IMR-90 (cell line): ENCODE measurements around the gene BGN. TPM values are rescaled to one million over a fixed set of nuclear protein-coding genes. Genes with fewer than 3 reads are reported as not detected.

Source experiments
- ATAC-seq: fragments of 200-7000 bp; cut with Tn5 transposase; 2 replicates; pipeline ENCODE4 v1.9.1; 2020; ENCODE audit warnings: low read depth, mild to moderate bottlenecking, moderate library complexity
- BruUV-seq: library from RNA; stranded (reverse); fragments of 400-500 nt; replicated peaks from 2 replicates; lab custom pipeline; 2021; lab: Mats Ljungman, UMichigan
- CTCF ChIA-PET: fragments of 300-600 bp; formaldehyde crosslinking; extraction: SDS; loops from one replicate; lab custom pipeline; 2021; ENCODE audit warnings: antibody characterized with exemption; lab: Yijun Ruan, JAX
- POLR2A ChIA-PET: fragments of 300-600 bp; sonication (Branson Sonifier 250); formaldehyde crosslinking; loops from one replicate; lab custom pipeline; 2022; ENCODE audit warnings: antibody characterized with exemption; ENCODE audit not compliant: unreplicated experiment; lab: Charles Lee
- DNase-seq: peaks from one replicate; pipeline ENCODE4 v3.0.0; 2013
- H2AFZ ChIP-seq: replicated peaks from 2 replicates; pipeline ENCODE3; 2013; ENCODE audit warnings: low read length, mild to moderate bottlenecking; ENCODE audit not compliant: poor library complexity
- H2AK5ac ChIP-seq: 2 replicates; pipeline ENCODE4 v1.6.1; 2013; ENCODE audit warnings: low read depth, low read length, inconsistent platforms
- H2AK9ac ChIP-seq: replicated peaks from 2 replicates; pipeline ENCODE3; 2013; ENCODE audit warnings: mild to moderate bottlenecking, low read depth, low read length, moderate library complexity; ENCODE audit not compliant: poor library complexity
- H2BK120ac ChIP-seq: 2 replicates; pipeline ENCODE4 v1.6.1; 2013; ENCODE audit warnings: low read depth, low read length, inconsistent platforms
- H2BK15ac ChIP-seq: 3 replicates; pipeline ENCODE4 v1.6.1; 2013; ENCODE audit warnings: low read depth, low read length, inconsistent platforms
- H2BK20ac ChIP-seq: 2 replicates; pipeline ENCODE4 v1.6.1; 2013; ENCODE audit warnings: low read depth, mild to moderate bottlenecking, inconsistent platforms, low read length, moderate library complexity
- H2BK5ac ChIP-seq: 2 replicates; pipeline ENCODE4 v1.6.1; 2013; ENCODE audit warnings: mild to moderate bottlenecking, low read depth, low read length, inconsistent platforms; ENCODE audit not compliant: poor library complexity, severe bottlenecking
- H3K14ac ChIP-seq: replicated peaks from 2 replicates; pipeline ENCODE4 v1.6.1; 2013; ENCODE audit warnings: low read depth, low read length, inconsistent platforms
- H3K18ac ChIP-seq: 2 replicates; pipeline ENCODE4 v1.6.1; 2013; ENCODE audit warnings: low read depth, low read length, control low read depth
- H3K23ac ChIP-seq: 2 replicates; pipeline ENCODE4 v1.6.1; 2013; ENCODE audit warnings: low read depth, low read length, inconsistent platforms
- H3K27ac ChIP-seq: 2 replicates; pipeline ENCODE4 v1.5.1; 2013; ENCODE audit warnings: mild to moderate bottlenecking, control low read depth, low read length; ENCODE audit not compliant: insufficient read depth
- H3K27me3 ChIP-seq: 2 replicates; pipeline ENCODE4 v1.6.1; 2013; ENCODE audit warnings: low read length; ENCODE audit not compliant: control insufficient read depth, insufficient read depth
- H3K36me3 ChIP-seq: 2 replicates; pipeline ENCODE4 v1.6.1; 2013; ENCODE audit warnings: low read length, mixed read lengths; ENCODE audit not compliant: control insufficient read depth, insufficient read depth
- H3K4ac ChIP-seq: 2 replicates; pipeline ENCODE4 v1.6.1; 2013; ENCODE audit warnings: low read depth, low read length, inconsistent platforms
- H3K4me1 ChIP-seq: 2 replicates; pipeline ENCODE4 v1.6.1; 2013; ENCODE audit warnings: low read length, mixed read lengths; ENCODE audit not compliant: control insufficient read depth, insufficient read depth
- H3K4me2 ChIP-seq: 2 replicates; pipeline ENCODE4 v1.6.1; 2013; ENCODE audit warnings: low read depth, mild to moderate bottlenecking, control low read depth, low read length, moderate library complexity
- H3K4me3 ChIP-seq: 2 replicates; pipeline ENCODE4 v1.5.1; 2013; ENCODE audit warnings: low read depth, mild to moderate bottlenecking, control low read depth, low read length, moderate library complexity; ENCODE audit not compliant: insufficient read depth
- H3K56ac ChIP-seq: 2 replicates; pipeline ENCODE4 v1.6.1; 2013; ENCODE audit warnings: low read length, inconsistent platforms; ENCODE audit not compliant: insufficient read depth; ENCODE audit errors: extremely low read depth
- H3K79me1 ChIP-seq, 2 experiments: 2 replicates each; pipeline ENCODE4 v1.6.1; 2013; ENCODE audit warnings: low read length in 2 of 2, inconsistent platforms in 1 of 2, low read depth in 1 of 2
- H3K9ac ChIP-seq: 2 replicates; pipeline ENCODE4 v1.6.1; 2013; ENCODE audit warnings: low read depth, low read length, control low read depth
- H3K9me1 ChIP-seq: 2 replicates; pipeline ENCODE4 v1.6.1; 2013; ENCODE audit warnings: low read length, inconsistent platforms; ENCODE audit not compliant: insufficient read depth
- H3K9me3 ChIP-seq: 2 replicates; pipeline ENCODE4 v1.6.1; 2013; ENCODE audit warnings: low read length; ENCODE audit not compliant: control insufficient read depth, insufficient read depth
- H4K20me1 ChIP-seq: 2 replicates; pipeline ENCODE4 v1.6.1; 2013; ENCODE audit warnings: low read length, inconsistent platforms; ENCODE audit not compliant: insufficient read depth
- H4K5ac ChIP-seq: 2 replicates; pipeline ENCODE4 v1.6.1; 2013; ENCODE audit warnings: mild to moderate bottlenecking, low read depth, low read length, control low read depth
- H4K8ac ChIP-seq, 2 experiments: 2 replicates each; pipeline ENCODE4 v1.6.1; 2013; ENCODE audit warnings: low read depth in 2 of 2, low read length in 2 of 2, control low read depth in 1 of 2, inconsistent platforms in 1 of 2
- H4K91ac ChIP-seq: 2 replicates; pipeline ENCODE4 v1.6.1; 2013; ENCODE audit warnings: low read depth, low read length, inconsistent platforms; ENCODE audit not compliant: insufficient read depth
- CEBPB ChIP-seq: IDR thresholded peaks from 2 replicates; pipeline ENCODE4 v1.6.1; 2012; ENCODE audit warnings: low read depth, low read length, improper control_type of control experiment
- CHD1 ChIP-seq: IDR thresholded peaks from 2 replicates; pipeline ENCODE4 v1.6.1; 2012; ENCODE audit warnings: low read depth, low read length, improper control_type of control experiment
- CTCF ChIP-seq: conservative IDR thresholded peaks from 2 replicates; pipeline ENCODE4 v1.5.1; 2012; ENCODE audit warnings: mild to moderate bottlenecking, low read depth, low read length, improper control_type of control experiment
- FOS ChIP-seq: fragments of 150-350 bp; IDR thresholded peaks from 2 replicates; pipeline ENCODE4 v1.6.1; 2016; ENCODE audit warnings: low read depth, low read length
- MAFK ChIP-seq: IDR thresholded peaks from 2 replicates; pipeline ENCODE4 v1.6.1; 2012; ENCODE audit warnings: low read depth, low read length, improper control_type of control experiment
- MXI1 ChIP-seq: IDR thresholded peaks from 2 replicates; pipeline ENCODE4 v1.6.1; 2012; ENCODE audit warnings: low read depth, mild to moderate bottlenecking, low read length, moderate library complexity, borderline replicate concordance
- NFE2L2 ChIP-seq: fragments of 150-350 bp; IDR thresholded peaks from 2 replicates; pipeline ENCODE4 v1.6.1; 2016; ENCODE audit warnings: low read depth, mild to moderate bottlenecking, low read length
- POLR2A ChIP-seq: IDR thresholded peaks from 2 replicates; pipeline ENCODE4 v1.6.1; 2012; ENCODE audit warnings: mild to moderate bottlenecking, low read depth, low read length
- RCOR1 ChIP-seq: IDR thresholded peaks from 2 replicates; pipeline ENCODE4 v1.6.1; 2012; ENCODE audit warnings: mild to moderate bottlenecking, low read length, improper control_type of control experiment; ENCODE audit not compliant: insufficient replicate concordance
- RFX5 ChIP-seq: IDR thresholded peaks from 2 replicates; pipeline ENCODE4 v1.8.0; 2012; ENCODE audit warnings: low read depth, mild to moderate bottlenecking, low read length, moderate library complexity
- SMC3 ChIP-seq: fragments of 150-350 bp; IDR thresholded peaks from 2 replicates; pipeline ENCODE4 v1.6.1; 2016; ENCODE audit warnings: low read depth, mild to moderate bottlenecking, antibody characterized with exemption, low read length, moderate library complexity
- USF2 ChIP-seq: fragments of 150-350 bp; IDR thresholded peaks from 2 replicates; pipeline ENCODE4 v1.6.1; 2017; ENCODE audit warnings: mild to moderate bottlenecking, antibody characterized with exemption, low read length, low read depth
- WGBS, 2 experiments: methylation state at CpG; one replicate each; pipeline versions ENCODE4 v1.1.5 to v1.1.7; 2013; ENCODE audit warnings: missing lambda C conversion rate in 2 of 2; ENCODE audit not compliant: insufficient read length in 1 of 2; ENCODE audit errors: extremely low coverage in 2 of 2; 5-methylcytosine and 5-hydroxymethylcytosine counted together
- dilution Hi-C: fragments of 300-500 bp; cut with HindIII; formaldehyde crosslinking; loops from one replicate; pipeline ENCODE4 v1.14.3; 2018; ENCODE audit warnings: low sequenced_read_pairs; ENCODE audit not compliant: unreplicated experiment
- in situ Hi-C: fragments of 300-500 bp; cut with MboI; formaldehyde crosslinking; loops from 3 replicates; pipeline ENCODE4 v1.14.3; 2019; ENCODE audit warnings: low sequenced_read_pairs, inconsistent platforms, mixed read lengths
- intact Hi-C: fragments of 100-400 bp; cut with micrococcal nuclease; formaldehyde crosslinking; loops from 2 replicates; pipeline ENCODE4 v1.10.0; 2022
- polyA plus RNA-seq, 3 experiments: library from polyadenylated mRNA; depleted of rRNA; stranded (reverse); fragments of >200 nt; gene quantifications; 2 replicates each; pipeline ENCODE4 v1.2.3, GENCODE V29; 2012; ENCODE audit warnings: low replicate concordance in 1 of 3
- total RNA-seq: library from RNA; depleted of rRNA; stranded (reverse); fragments of >200 nt; gene quantifications from 2 replicates; pipeline ENCODE4 v1.2.3, GENCODE V29; 2012

BGN gene
- total and polyA plus RNA-seq, 2 of the 4 experiments (the other 2 are of a cell fraction) = 11.3 to 298 TPM

- intact Hi-C loops (no loop called here), in situ Hi-C loops (loop anchor here (25.0 kb wide), 1 partner anchor 419 kb away; no protein-coding TSS in a partner anchor), dilution Hi-C loops (no loop called here)
- H3K56ac ChIP-seq = no peak overlapping the region
- no peak overlapping the region for H2AFZ ChIP-seq
- no CpG with 5 or more reads among the region's 12 CpGs for WGBS, 2 experiments
- no peak overlapping the region for H4K91ac ChIP-seq
- no peak overlapping the region for H2AK9ac ChIP-seq
- BruUV-seq = no TSS peak
- H3K9me1 ChIP-seq = no peaks in the 10 kb centered on the region; the same call in 1 of the 2 replicates
- ChIA-PET CTCF (no interaction called here), POLR2A (no interaction called here)
- H3K4ac ChIP-seq = no peak overlapping the region
- no peaks in the 10 kb centered on the region for H3K27me3 ChIP-seq
- no peak overlapping the region for H4K8ac ChIP-seq
- no peaks in the 10 kb centered on the region for H3K79me1 ChIP-seq
- ATAC-seq (no peak), DNase-seq (no peak)
- H3K4me1 ChIP-seq = no peaks in the 10 kb centered on the region; the same call in 1 of the 2 replicates
- no peak overlapping the region for H3K18ac ChIP-seq
- H4K20me1 ChIP-seq = no peaks in the 10 kb centered on the region
- no peak overlapping the region for H4K5ac ChIP-seq
- no peak overlapping the region for H2AK5ac ChIP-seq
- no peak overlapping the region for H2BK120ac ChIP-seq
- H3K9me3 ChIP-seq = no peaks in the 10 kb centered on the region; the same call in 1 of the 2 replicates
- no peak overlapping the region for H3K4me2 ChIP-seq
- no peak for TF ChIP-seq SMC3
- no peak for TF ChIP-seq NFE2L2
- no peak for TF ChIP-seq FOS
- no peak for TF ChIP-seq MXI1
- TF ChIP-seq POLR2A = no peak
- TF ChIP-seq USF2 = no peak
- TF ChIP-seq CTCF = no peak
- no peak for TF ChIP-seq MAFK
- no peak for TF ChIP-seq CEBPB
- TF ChIP-seq CHD1 = no peak
- no peak for TF ChIP-seq RFX5
- TF ChIP-seq RCOR1 = no peak
- 0 out of 2 replicates have a peak, but pooled peaks cover 2% of the 10 kb centered on the region for H3K36me3 ChIP-seq
- no peak overlapping the region for H2BK15ac ChIP-seq
- no peak overlapping the region for H3K14ac ChIP-seq
- no peak overlapping the region for H3K23ac ChIP-seq
- no peak overlapping the region for H3K4me3 ChIP-seq
- no peak overlapping the region for H3K27ac ChIP-seq
- H2BK5ac ChIP-seq = no peak overlapping the region
- no peak overlapping the region for H2BK20ac ChIP-seq
- H3K9ac ChIP-seq = no peak overlapping the region
Measured at GRCh38 chrX:153456161-153456560, 38.6 kb upstream of the BGN start.
